Chondrocyte (in vitro differentiated cells): ENCODE results near the gene MRPS24. TPM values are rescaled to one million over a fixed set of nuclear protein-coding genes. Genes with fewer than 3 reads are reported as not detected.
"Not testable (repeated sequence)": the region's sequence is repeated elsewhere in the genome, so short reads cannot be mapped to it uniquely, and the experiment has no call there.

Experiments used
- DNase-seq: peaks from one replicate; pipeline ENCODE4 v3.0.0; 2021; ENCODE audit warnings: mixed read lengths, low spot score
- H3K27ac Mint-ChIP-seq: one replicate; pipeline ENCODE4 v1.8.0; 2021; ENCODE audit warnings: mild to moderate bottlenecking, moderate library complexity, mixed read lengths; ENCODE audit not compliant: unreplicated experiment
- H3K27me3 Mint-ChIP-seq: 2 replicates; pipeline ENCODE4 v1.8.0; 2021; ENCODE audit warnings: low read depth, mixed read lengths
- H3K36me3 Mint-ChIP-seq: 2 replicates; pipeline ENCODE4 v1.8.0; 2021; ENCODE audit warnings: low read depth, mixed read lengths
- H3K4me1 Mint-ChIP-seq: 2 replicates; pipeline ENCODE4 v1.8.0; 2021; ENCODE audit warnings: low read depth, mild to moderate bottlenecking, mixed read lengths
- H3K4me3 Mint-ChIP-seq: one replicate; pipeline ENCODE4 v1.8.0; 2021; ENCODE audit warnings: mild to moderate bottlenecking, moderate library complexity, mixed read lengths; ENCODE audit not compliant: unreplicated experiment
- H3K9me3 Mint-ChIP-seq: 2 replicates; pipeline ENCODE4 v1.8.0; 2021; ENCODE audit warnings: low read depth, mixed read lengths
- total RNA-seq: library from RNA; stranded (reverse); gene quantifications from 3 replicates; pipeline ENCODE4 v1.2.1, GENCODE V29; 2021
- TF ChIP-seq, protein P1 (sequence below): fragments of 200-600 bp; sonication (generic); IDR thresholded peaks from 2 replicates; pipeline ENCODE4 v1.5.0; 2021; ENCODE audit warnings: antibody characterized with exemption, mild to moderate bottlenecking, moderate library complexity

Gene MRPS24
- total RNA-seq, 1 donor from 2014 or later: 70.2 TPM

GRCh38 chr7:43838201-43838658 is 31.1 kb downstream of the MRPS24 start:
- Mint-ChIP-seq H3K36me3 (no peaks in the 10 kb centered on the region), H3K27me3 (peaks cover 2% of the 10 kb centered on the region), H3K4me1 (peaks cover 7% of the 10 kb centered on the region), H3K4me3 (no peak overlapping the region), H3K9me3 (no peaks in the 10 kb centered on the region), H3K27ac (no peak overlapping the region)
- DNase-seq: no peak
- TF ChIP-seq, protein P1, sequence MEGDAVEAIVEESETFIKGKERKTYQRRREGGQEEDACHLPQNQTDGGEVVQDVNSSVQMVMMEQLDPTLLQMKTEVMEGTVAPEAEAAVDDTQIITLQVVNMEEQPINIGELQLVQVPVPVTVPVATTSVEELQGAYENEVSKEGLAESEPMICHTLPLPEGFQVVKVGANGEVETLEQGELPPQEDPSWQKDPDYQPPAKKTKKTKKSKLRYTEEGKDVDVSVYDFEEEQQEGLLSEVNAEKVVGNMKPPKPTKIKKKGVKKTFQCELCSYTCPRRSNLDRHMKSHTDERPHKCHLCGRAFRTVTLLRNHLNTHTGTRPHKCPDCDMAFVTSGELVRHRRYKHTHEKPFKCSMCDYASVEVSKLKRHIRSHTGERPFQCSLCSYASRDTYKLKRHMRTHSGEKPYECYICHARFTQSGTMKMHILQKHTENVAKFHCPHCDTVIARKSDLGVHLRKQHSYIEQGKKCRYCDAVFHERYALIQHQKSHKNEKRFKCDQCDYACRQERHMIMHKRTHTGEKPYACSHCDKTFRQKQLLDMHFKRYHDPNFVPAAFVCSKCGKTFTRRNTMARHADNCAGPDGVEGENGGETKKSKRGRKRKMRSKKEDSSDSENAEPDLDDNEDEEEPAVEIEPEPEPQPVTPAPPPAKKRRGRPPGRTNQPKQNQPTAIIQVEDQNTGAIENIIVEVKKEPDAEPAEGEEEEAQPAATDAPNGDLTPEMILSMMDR: no peak

- DNase-seq: no peak
- TF ChIP-seq, protein P1: no peak
- Mint-ChIP-seq H3K36me3 (no peaks in the 10 kb centered on the region), H3K9me3 (no peaks in the 10 kb centered on the region), H3K27me3 (peaks cover 4% of the 10 kb centered on the region), H3K4me1 (peaks cover 7% of the 10 kb centered on the region), H3K27ac (no peak overlapping the region), H3K4me3 (no peak overlapping the region)
Observed at GRCh38 chr7:43834463-43835251, 34.7 kb downstream of the MRPS24 start.

DNA sequence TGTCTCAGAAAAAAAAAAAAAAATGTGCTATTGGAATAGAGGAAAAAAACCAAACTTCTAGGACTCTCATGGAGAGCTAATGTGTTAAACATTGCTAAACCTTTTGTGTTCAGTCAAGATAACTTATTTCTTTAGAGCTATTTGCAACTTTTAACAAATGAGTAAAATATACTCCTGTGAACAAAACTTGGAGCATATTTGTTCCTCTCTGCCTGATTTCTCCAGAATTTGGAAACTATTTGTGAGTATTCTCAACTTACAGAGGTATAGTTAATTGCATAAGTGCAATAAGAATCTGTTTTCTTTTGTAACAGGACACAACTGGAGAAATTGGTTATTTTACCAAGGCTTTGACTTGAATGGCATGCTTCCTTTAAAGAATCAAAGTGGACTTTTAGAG is 38.4 kb downstream of the MRPS24 start:
- DNase-seq, H3K36me3 Mint-ChIP-seq, H3K4me1 Mint-ChIP-seq, H3K9me3 Mint-ChIP-seq, H3K4me3 Mint-ChIP-seq, H3K27ac Mint-ChIP-seq: not testable (repeated sequence)
- H3K27me3 Mint-ChIP-seq: peaks cover 28% of the 10 kb centered on the region

DNA sequence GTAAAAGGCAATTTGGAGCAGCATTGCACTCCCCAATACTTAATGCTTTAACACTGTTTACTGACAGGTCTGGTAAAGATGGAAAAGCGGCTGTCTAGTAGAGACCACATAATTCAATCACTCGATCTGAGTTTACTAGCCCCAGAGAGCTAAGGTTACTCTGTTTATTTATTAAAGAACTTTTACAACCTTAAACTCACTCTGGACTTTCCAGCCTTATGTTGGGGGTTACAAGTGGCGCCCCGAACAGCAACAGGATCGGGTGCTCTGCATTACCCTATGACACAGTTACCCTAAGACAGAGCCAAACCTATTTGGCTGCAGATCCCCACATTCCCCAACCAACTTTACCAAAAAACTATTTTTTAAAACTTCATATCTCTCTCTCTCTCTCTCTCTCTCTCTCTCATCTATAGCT is 43.9 kb downstream of the MRPS24 start:
- H3K4me1 Mint-ChIP-seq: no peaks in the 10 kb centered on the region
- no peak overlapping the region for H3K4me3 Mint-ChIP-seq
- H3K27me3 Mint-ChIP-seq: peaks cover 61% of the 10 kb centered on the region
- no peak for DNase-seq
- no peak overlapping the region for H3K27ac Mint-ChIP-seq
- TF ChIP-seq, protein P1: no peak
- no peaks in the 10 kb centered on the region for H3K9me3 Mint-ChIP-seq
- peaks cover 2% of the 10 kb centered on the region for H3K36me3 Mint-ChIP-seq

- Mint-ChIP-seq H3K4me3 (no peak overlapping the region), H3K9me3 (no peaks in the 10 kb centered on the region), H3K27ac (no peak overlapping the region), H3K27me3 (peaks cover 65% of the 10 kb centered on the region), H3K4me1 (no peaks in the 10 kb centered on the region), H3K36me3 (peaks cover 2% of the 10 kb centered on the region)
- DNase-seq: no peak
- TF ChIP-seq, protein P1: no peak
Observed at GRCh38 chr7:43824963-43825362, 44.4 kb downstream of the MRPS24 start.

DNA sequence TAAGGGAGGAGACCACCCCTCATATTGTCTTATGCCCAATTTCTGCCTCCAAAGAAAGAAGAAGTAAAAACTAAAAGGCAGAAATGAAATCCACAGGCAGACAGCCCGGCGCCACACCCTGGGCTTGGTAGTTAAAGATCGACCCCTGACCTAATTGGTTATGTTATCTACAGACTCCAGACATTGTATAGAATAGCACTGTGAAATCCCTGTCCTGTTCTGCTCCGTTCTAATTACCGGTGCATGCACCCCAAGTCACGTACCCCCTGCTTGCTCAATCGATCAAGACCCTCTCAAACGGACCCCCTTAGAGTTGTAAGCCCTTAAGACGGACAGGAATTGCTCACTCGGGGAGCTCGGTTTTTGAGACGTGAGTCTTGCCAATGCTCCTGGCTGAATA is 44.8 kb downstream of the MRPS24 start:
- not testable (repeated sequence) for H3K27ac Mint-ChIP-seq, H3K4me3 Mint-ChIP-seq, H3K36me3 Mint-ChIP-seq, H3K9me3 Mint-ChIP-seq, DNase-seq, H3K4me1 Mint-ChIP-seq
- peaks cover 69% of the 10 kb centered on the region for H3K27me3 Mint-ChIP-seq
